Loucy (cell line): ENCODE results near the gene CAPN9.

Experiments
- EZH2phosphoT487 ChIP-seq: fragments of 200-600 bp; IDR thresholded peaks from 2 replicates; pipeline ENCODE4 v1.6.1; 2018; ENCODE audit warnings: antibody characterized with exemption, mild to moderate bottlenecking, moderate library complexity, borderline replicate concordance
- TF ChIP-seq, protein P1 (sequence below): fragments of 200-600 bp; sonication (generic); conservative IDR thresholded peaks from 2 replicates; pipeline ENCODE4 v1.5.1; 2014; ENCODE audit warnings: mild to moderate bottlenecking, antibody characterized with exemption, low read length

DNA sequence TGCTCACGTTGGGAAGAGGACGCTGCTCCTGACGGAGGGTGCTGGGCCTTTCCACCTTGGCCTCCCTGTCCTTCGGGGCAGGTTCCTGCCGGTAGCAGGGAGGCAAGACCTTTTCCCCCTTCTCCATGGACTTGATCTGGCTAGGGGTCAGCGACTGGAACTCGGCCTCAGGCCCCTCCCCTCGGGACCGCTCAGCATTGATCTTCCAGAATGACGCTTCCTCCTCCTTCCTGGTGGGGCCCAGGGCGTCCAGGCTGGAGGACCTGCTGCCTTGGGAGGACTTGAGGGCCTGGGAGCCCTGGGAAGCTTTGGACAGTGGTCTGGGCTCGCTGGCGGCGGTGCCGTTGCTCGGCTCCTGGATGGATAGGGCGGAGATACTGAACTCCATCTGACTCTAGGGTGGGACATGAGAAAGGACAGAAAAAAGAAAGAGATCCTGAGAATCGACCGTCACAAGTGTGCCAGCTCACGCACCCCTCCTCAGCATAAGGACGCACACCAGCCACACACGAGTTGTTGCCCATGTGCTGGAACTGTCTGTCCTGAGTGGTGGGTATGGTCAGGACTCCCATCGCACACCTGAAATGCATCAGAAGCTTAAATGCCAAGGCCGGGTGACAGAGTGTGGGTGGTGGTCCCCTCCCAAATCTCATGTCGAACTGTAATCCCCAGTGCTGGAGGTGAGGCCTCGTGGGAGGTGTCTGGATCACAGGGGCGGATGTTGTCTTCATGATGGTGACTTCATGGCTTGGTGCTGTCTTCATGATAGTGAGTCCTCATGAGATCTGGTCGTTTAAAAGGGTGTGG is 96.5 kb downstream of the CAPN9 start:
- TF ChIP-seq, protein P1, sequence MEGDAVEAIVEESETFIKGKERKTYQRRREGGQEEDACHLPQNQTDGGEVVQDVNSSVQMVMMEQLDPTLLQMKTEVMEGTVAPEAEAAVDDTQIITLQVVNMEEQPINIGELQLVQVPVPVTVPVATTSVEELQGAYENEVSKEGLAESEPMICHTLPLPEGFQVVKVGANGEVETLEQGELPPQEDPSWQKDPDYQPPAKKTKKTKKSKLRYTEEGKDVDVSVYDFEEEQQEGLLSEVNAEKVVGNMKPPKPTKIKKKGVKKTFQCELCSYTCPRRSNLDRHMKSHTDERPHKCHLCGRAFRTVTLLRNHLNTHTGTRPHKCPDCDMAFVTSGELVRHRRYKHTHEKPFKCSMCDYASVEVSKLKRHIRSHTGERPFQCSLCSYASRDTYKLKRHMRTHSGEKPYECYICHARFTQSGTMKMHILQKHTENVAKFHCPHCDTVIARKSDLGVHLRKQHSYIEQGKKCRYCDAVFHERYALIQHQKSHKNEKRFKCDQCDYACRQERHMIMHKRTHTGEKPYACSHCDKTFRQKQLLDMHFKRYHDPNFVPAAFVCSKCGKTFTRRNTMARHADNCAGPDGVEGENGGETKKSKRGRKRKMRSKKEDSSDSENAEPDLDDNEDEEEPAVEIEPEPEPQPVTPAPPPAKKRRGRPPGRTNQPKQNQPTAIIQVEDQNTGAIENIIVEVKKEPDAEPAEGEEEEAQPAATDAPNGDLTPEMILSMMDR = no peak
- no peak for TF ChIP-seq EZH2phosphoT487
